Stimulated activated CD8-positive, alpha-beta memory T cell treated with anti-CD3 and anti-CD28 coated beads, Interleukin-4, amount 100 ng/mL, for 48 hours (primary cell): Measurements from ENCODE around the gene ARHGEF4.
A peak's percentile ranks its signal among the peaks of the same experiment; 100 is the strongest.

ENCODE experiments used
- DNase-seq: peaks from one replicate; pipeline ENCODE4 v3.0.0-alpha.2; 2020

ARHGEF4 gene, protein sequence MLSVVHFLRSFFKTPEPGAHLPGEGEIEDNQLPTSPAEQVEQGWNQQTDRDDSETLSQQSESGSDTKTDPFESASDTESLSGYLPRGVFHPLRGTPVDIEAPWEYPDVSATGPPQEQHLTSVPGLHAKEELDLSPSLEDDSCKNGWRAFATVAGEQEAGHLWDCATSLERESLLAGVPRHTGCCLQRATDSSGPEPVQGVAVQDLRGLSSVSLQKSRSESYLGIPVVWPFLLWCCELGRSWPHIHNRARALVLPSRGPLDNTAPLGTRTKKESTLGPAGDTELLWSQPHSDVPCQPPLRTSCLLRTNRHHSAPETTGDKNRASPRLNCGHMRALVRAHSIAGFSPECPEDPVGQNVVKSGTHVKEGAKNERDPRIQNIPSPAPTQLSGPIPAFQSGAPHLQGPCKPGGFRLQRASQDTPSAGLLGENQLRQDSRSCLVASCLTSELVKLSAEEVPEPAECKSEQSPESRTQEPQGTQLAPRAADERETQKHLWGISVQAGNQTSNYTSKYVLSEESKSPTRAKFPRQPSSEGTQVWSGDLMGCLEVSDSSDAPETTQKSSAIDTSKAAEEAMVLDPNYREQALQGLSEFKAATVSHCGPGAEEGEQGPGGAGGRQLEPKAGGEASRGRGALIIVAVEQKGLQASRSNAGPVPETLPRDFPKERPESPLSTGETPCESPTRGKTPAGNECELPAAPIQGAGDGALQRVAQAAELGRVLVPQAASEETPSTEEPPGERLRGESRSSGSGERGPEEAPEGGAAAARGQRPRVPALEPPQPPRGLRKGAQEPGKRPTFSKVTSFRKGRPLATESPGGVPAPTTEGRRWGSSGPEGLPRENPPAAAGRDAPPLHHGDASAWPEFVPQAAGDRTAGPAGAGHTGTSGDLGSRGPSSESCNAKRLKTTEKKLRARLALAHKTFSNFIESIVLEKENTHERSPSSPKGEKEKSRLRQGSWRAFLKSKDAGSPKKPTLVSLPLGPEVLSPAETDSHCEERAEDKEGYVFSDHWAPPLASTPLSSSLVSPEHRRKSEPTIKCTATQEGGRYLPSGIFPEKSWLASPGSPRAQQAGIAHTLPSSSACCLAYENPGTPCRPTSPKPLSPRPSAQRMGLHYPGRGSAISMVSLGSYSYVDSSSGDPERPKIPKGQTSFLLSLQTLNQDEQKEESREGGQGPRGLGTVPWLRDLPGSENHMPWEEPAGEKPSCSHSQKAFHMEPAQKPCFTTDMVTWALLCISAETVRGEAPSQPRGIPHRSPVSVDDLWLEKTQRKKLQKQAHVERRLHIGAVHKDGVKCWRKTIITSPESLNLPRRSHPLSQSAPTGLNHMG (N-terminal part only)

GRCh38 chr2:130836501-130837174 lies at the start of gene ARHGEF4:
ARHGEF4 (plus strand) TSS chr2:130836914; CDS start chr2:130836954, 40 bp downstream.
- peak; percentile 41 for DNase-seq

DNA sequence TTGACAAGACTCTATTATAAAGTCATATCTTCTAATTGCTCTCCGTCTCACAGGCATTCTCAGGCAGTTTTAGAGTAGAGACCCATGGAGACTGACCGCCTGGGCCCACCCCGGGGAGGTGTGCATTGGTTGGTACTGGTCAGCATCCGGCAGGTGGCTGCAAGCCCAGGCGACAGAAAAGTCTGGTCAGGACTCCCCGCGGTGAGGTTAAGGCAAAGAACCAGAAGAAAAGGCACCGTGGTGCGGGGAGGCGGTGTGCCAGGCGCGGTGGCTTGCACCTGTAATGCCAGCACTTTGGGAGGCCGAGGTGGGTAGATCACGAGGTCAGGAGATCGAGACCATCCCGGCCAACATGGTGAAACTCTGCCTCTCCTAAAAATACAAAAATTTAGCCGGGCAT lies 48.9 kb upstream of the ARHGEF4 start:
- DNase-seq, result no peak

DNA sequence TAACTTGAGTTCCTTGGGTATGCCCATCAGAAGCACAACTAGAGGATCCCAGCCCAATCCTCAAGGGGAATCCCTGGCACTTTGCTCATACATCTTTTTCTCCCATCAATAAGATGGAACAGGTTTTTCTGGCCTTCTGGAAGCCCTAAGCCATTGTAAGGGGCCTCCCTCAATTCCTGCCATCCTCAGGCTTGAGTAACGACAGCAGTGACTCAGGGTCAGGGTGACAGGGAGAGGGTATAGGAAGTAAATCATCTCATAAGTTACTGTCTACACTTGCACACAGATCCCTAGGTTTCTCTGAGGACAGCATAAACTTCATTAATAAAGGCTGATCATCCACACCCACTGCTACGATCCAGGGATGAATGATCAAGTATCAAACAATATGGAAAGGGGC lies 46.4 kb upstream of the ARHGEF4 start:
- no peak for DNase-seq

GRCh38 chr2:130790804-130791616 lies 45.7 kb upstream of the ARHGEF4 start:
- DNase-seq, result no peak

DNA sequence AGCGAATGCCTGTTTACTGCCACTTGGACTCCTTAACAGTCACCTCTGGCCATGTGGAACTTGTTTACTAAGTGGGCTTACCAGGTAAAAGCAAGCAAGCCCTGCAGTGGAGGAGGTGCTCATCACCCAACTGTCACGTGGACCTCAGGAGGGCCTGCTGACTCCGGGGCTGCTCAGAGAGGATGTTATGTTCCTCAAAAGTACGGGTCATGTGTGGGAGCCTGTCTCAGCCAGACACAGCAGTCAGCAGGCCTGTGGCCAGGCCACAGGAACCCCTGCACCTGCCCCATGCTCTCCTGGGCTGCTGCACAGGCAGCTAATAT lies 45.1 kb upstream of the ARHGEF4 start:
- no peak for DNase-seq

GRCh38 chr2:130795431-130795830 lies 41.3 kb upstream of the ARHGEF4 start:
- DNase-seq, result no peak

DNA sequence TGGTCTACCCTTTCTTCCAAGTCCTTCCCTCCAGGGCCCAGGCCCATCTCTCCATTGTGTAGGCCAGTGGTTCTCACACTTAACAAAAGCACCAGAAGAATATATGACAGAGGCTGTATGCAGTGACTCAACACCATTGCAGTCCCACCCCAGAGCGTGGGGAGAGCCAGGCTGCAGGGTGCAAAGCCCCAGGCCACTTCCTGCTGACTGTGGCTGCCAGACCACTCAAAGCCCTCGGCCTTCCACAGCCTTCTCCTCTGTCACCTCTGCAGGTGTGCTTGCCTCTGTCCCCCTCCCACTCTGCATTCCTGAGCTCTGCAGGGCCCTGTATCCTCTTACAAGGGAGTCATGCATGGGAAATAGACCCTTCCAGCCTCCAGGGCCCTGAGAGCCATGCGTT lies 40.4 kb upstream of the ARHGEF4 start:
- DNase-seq, result peak; percentile 34

GRCh38 chr2:130797493-130798435 lies 39.0 kb upstream of the ARHGEF4 start:
- peak; percentile 96 for DNase-seq

DNA sequence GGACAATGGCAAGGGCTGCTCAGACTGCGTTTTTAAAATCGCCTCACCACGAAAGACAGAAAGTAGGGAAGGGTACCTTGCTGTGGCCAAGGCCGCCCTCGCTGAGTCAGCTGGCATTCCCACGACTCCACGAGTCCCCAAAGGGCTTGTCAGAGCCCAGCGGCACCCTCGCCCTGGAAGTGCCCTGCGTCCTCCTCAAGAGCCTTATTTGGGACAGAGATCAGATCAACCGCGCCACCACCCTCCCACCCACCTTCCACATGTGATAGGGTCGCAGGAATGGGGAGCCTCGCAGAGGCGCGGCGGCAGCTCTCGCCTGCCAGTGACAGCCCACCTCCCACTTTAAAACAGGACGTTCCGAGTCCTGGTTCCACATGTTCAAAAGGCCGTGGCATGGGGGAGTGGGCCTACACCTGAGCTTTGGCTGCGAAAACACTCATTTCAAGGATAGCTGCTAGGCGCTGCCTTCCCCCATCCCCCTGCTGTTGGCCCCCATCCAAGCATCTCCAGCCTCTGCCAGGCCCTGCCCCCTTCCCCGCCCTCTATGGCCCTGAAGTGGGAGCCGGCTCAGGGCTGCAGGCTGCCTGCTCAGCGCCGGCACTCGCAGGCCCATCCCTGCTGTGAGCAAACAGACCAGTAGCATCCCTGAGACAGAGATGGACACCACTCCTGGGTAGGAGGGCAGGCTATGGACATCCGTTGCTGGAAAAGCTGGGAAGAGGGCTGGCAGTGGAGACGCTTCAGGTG lies 38.1 kb upstream of the ARHGEF4 start:
- no peak for DNase-seq

DNA sequence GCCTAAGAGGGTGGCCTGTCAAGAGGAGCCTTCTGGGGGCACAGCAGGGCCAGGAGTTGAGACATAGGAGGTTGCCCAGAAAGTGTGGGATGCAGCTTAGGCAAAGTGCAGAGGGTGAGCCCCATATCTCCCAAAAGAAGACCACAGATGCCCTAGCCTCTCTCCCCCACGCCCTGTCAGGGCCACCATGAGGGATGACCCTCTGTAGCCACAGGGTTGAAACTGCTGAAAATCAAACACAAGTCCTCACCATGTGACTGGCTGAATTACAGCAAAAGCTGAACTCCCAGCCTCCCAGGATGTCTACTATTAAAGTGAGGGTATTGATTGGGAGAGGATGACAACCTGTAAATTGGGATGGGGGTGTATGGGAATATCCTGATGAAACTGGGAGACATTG lies 37.4 kb upstream of the ARHGEF4 start:
- no peak for DNase-seq

DNA sequence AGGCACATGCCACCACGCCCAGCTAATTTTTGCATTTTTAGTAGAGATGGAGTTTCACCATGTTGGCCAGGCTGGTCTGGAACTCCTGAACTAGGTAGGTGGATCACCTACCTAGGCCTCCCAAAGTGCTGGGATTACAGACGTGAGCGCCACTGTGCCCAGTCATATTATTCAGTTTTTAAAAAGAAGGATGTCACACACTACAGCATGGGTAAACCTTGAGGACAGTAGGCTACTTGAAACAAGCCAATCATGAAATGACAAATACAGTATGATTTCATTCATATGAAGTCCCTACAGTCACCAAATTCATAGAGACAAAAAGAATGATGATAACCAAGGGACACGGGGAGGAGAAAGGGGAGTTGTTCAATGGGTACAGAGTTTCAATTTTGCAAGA lies 31.1 kb upstream of the ARHGEF4 start:
- no peak for DNase-seq

GRCh38 chr2:130806370-130806769 lies 30.3 kb upstream of the ARHGEF4 start:
- no peak for DNase-seq

DNA sequence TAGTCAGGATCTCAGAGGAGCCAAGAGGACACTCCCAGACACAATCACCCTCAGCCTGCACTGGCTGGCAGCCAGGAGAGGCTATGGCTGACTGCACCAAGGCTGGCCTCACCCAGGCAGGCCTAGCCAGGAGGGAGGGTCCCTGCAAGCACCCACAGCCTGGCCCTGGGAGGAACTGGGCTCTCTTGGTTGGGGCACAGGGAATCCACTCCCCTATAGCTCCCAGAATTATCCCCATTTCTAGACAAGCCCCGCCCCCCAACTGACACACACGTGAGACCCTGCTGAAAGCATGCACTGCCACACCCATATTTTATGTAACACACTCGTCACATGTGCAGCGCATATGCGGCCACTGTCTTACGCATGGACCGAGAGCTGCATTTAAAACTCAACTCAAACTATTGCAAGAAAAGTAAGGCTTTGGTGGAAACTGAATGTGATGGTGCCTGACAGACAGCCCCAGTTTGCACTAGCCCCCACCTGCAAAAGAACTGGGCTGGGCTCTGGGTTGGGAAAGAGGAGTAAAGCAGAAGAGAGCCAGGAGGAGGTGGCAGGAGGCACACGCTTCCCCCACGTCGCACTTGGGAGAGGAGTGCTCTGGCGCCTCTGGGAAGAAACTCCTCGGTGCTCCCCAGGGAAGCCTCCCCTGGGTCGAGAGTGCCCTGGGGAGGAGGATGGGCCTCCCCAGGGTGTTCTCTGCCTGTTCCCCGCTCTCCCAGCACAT lies 28.9 kb upstream of the ARHGEF4 start:
- no peak for DNase-seq

GRCh38 chr2:130808482-130809268 lies 28.0 kb upstream of the ARHGEF4 start:
- DNase-seq, result no peak

GRCh38 chr2:130810490-130810889 lies 26.2 kb upstream of the ARHGEF4 start:
- DNase-seq, result no peak

DNA sequence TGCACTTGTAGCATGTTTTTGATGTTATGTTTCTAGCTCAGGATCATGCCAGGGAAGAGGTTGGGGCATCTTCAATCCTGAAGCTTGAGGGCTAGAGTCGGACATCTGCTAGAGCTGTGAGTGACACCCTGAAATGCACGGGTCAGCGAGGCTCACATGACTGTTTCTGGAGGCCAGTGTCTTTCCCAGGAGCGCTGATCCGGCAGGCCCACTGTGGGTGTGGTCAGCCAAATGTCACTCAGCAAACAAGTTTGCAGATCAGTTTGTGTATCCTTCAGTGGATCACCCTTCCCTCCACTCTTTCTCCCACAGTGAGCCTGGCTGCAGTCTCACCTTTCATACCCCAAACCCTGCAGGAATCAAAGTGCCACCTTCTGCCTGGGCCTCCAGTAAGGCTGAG lies 23.0 kb upstream of the ARHGEF4 start:
- no peak for DNase-seq

DNA sequence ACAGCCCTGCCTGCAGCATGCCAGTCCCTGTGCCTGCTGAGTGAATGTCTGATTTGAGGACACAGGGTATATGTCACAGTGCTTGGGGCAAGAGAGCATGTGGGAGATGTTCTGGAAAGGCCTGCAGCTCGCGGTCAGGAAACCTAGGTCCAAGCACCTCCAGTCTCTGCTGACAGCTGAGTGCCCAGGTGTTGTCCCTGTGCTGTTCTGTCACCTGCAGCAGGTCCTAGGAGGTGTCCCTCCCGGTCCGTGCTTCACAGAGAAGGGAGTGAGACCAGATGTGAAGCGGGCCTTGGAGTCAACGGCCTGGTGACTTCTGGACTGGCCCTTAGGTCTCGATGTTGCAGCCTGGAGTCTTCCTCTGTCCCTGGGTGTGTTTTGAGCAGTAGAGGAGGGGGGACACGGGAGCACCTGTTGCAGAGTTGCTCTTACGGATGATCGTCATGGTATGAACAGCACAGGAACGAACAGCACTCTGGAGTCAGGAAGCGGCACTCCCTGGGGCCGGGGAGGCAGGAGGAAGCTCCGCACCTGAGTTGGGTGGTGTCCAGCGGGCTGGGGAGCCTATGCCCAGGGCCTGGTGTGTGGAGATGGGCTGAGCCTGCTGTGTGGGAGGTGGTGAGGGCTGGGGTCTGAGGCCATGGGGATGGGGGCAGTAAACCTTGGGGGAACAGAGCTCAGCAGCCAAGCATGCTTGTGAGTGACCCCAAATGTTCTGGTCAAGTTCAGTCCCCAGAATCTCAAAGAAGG lies 21.6 kb upstream of the ARHGEF4 start:
- no peak for DNase-seq
